ENCODE measurements around the gene TP53RK. TPM values are rescaled to one million over a fixed set of nuclear protein-coding genes. Genes with fewer than 3 reads are reported as not detected.

The TP53RK gene
- total and polyA plus RNA-seq, 2 of the 13 experiments (the other 11 are each of a cell fraction or from before 2014, with no cell fraction given), result 12.9 to 25.5 TPM

- TF ChIP-seq ZNF142 (CRISPR knock-in tag; IDR thresholded peaks at IDR 0.05), result peak; percentile 87; the same call in 1 of the 2 replicates
- TF ChIP-seq ZNF224 (CRISPR knock-in tag; IDR thresholded peaks at IDR 0.05), result peak; percentile 63; the same call in 1 of the 2 replicates
- peak; percentile 80; the same call in 1 of the 2 replicates for TF ChIP-seq ZNF839 (CRISPR knock-in tag; IDR thresholded peaks at IDR 0.05; ENCODE audit: borderline replicate concordance)
- peak; percentile 93 for TF ChIP-seq ZNF564 (CRISPR knock-in tag; IDR thresholded peaks at IDR 0.05)
- TF ChIP-seq ZNF790 (CRISPR knock-in tag; IDR thresholded peaks at IDR 0.05; ENCODE audit: borderline replicate concordance), result peak; percentile 92; the same call in 1 of the 2 replicates
- no peak for TF ChIP-seq CERS6 (CRISPR knock-in tag; IDR thresholded peaks at IDR 0.05)
- TF ChIP-seq TEAD2 (CRISPR knock-in tag; IDR thresholded peaks at IDR 0.05), result peak; percentile 51; the same call in 1 of the 2 replicates
- TF ChIP-seq TOE1 (CRISPR knock-in tag; IDR thresholded peaks at IDR 0.05), result peak; percentile 37; the same call in 1 of the 2 replicates
- TF ChIP-seq ZNF660 (CRISPR knock-in tag; IDR thresholded peaks at IDR 0.05; ENCODE audit: borderline replicate concordance, low read depth), result no peak
- 0 out of 2 replicates have a peak, but pooled peaks have one; percentile 13 for TF ChIP-seq SP2 (CRISPR knock-in tag; IDR thresholded peaks at IDR 0.05)
- TF ChIP-seq NFE2L1 (CRISPR knock-in tag; IDR thresholded peaks at IDR 0.05; ENCODE audit: borderline replicate concordance), result no peak
- no peak for TF ChIP-seq NFRKB (IDR thresholded peaks at IDR 0.05)
- peak; percentile 62; the same call in 1 of the 2 replicates for TF ChIP-seq PHF8 (CRISPR knock-in tag; IDR thresholded peaks at IDR 0.05)
- peak; percentile 89 for TF ChIP-seq NRL (CRISPR knock-in tag; IDR thresholded peaks at IDR 0.05; ENCODE audit: borderline replicate concordance)
- TF ChIP-seq BCL6 (CRISPR knock-in tag; IDR thresholded peaks at IDR 0.05), result peak; percentile 25; the same call in 1 of the 2 replicates
- TF ChIP-seq ISL2 (CRISPR knock-in tag; IDR thresholded peaks at IDR 0.05), result peak; percentile 70; the same call in 1 of the 2 replicates
- TF ChIP-seq ARID2 (CRISPR knock-in tag; IDR thresholded peaks at IDR 0.05; ENCODE audit: borderline replicate concordance), result peak; percentile 93; the same call in 1 of the 2 replicates
- TF ChIP-seq HES4 (CRISPR knock-in tag; IDR thresholded peaks at IDR 0.05; ENCODE audit: borderline replicate concordance), result peak; percentile 85; the same call in 1 of the 2 replicates
- TF ChIP-seq ZNF432 (CRISPR knock-in tag; IDR thresholded peaks at IDR 0.05; ENCODE audit: borderline replicate concordance), result no peak
- TF ChIP-seq ISX (CRISPR knock-in tag; conservative IDR thresholded peaks at IDR 0.05), result no peak; the same call in 1 of the 2 replicates
- TF ChIP-seq RAD21 (CRISPR knock-in tag; IDR thresholded peaks at IDR 0.05), result peak; percentile 82
- TF ChIP-seq ATF7 (IDR thresholded peaks at IDR 0.05), result no peak
- TF ChIP-seq ATF7 (CRISPR knock-in tag; IDR thresholded peaks at IDR 0.05), result peak; percentile 30
Observed at GRCh38 chr20:46651091-46651962, 37.9 kb downstream of the TP53RK start, which contains the start of gene SLC13A3 (continued).

All from HepG2 (cell line).